ENCODE data around the gene WNT9B.

WNT9B gene

GRCh38 chr17:46859996-46860395 is 8.6 kb downstream of the WNT9B start:
- no peak for DNase-seq

GRCh38 chr17:46862949-46863348 is 11.6 kb downstream of the WNT9B start:
- no peak for DNase-seq

GRCh38 chr17:46863383-46864121 is 12.2 kb downstream of the WNT9B start:
- no peak for DNase-seq

GRCh38 chr17:46865100-46865499 is 13.7 kb downstream of the WNT9B start:
- DNase-seq = no peak

GRCh38 chr17:46866325-46866724 is 14.9 kb downstream of the WNT9B start:
- DNase-seq = no peak

- no peak for DNase-seq
These were observed 15.4 kb downstream of the WNT9B start for GRCh38 chr17:46866747-46867146.

GRCh38 chr17:46868689-46869187 is 17.4 kb downstream of the WNT9B start:
- DNase-seq = no peak

- no peak for DNase-seq
These were observed 17.9 kb downstream of the WNT9B start for GRCh38 chr17:46869296-46869695.

- no peak for DNase-seq
These were observed 18.8 kb downstream of the WNT9B start for GRCh38 chr17:46869975-46870803.

GRCh38 chr17:46872421-46872820 is 21.0 kb downstream of the WNT9B start:
- no peak for DNase-seq

- DNase-seq = no peak
These were observed 22.7 kb downstream of the WNT9B start for GRCh38 chr17:46873941-46874645.

- no peak for DNase-seq
These were observed 23.5 kb downstream of the WNT9B start for GRCh38 chr17:46874906-46875305.

GRCh38 chr17:46875849-46876352 is 24.5 kb downstream of the WNT9B start:
- no peak for DNase-seq

- no peak for DNase-seq
These were observed 25.0 kb downstream of the WNT9B start for GRCh38 chr17:46876353-46876887.

GRCh38 chr17:46876926-46877325 is 25.5 kb downstream of the WNT9B start:
- DNase-seq = no peak

- DNase-seq = no peak
These were observed 26.1 kb downstream of the WNT9B start for GRCh38 chr17:46877466-46877865.

- DNase-seq = no peak
These were observed 26.7 kb downstream of the WNT9B start for GRCh38 chr17:46878055-46878454.

GRCh38 chr17:46879101-46879500 is 27.7 kb downstream of the WNT9B start:
- no peak for DNase-seq

GRCh38 chr17:46881015-46881414 is 29.6 kb downstream of the WNT9B start:
- no peak for DNase-seq

GRCh38 chr17:46882666-46883065 is 31.3 kb downstream of the WNT9B start:
- DNase-seq = no peak

GRCh38 chr17:46883871-46884520 is 32.6 kb downstream of the WNT9B start:
- no peak for DNase-seq

GRCh38 chr17:46884552-46884951 is 33.2 kb downstream of the WNT9B start:
- DNase-seq = no peak

All from NCI-H1930 (cell line).